Measurements from ENCODE around the gene RALGDS.
"Not testable (repeated sequence)": the region's sequence is repeated elsewhere in the genome, so short reads cannot be mapped to it uniquely, and the experiment has no call there.

Gene RALGDS

GRCh38 chr9:133090187-133090586 is 30.9 kb downstream of the RALGDS start:
- no peak overlapping the region for H2AFZ ChIP-seq (ENCODE audit: low read length, unreplicated experiment)
- no peaks in the 10 kb centered on the region for H3K4me1 ChIP-seq (ENCODE audit: control insufficient read depth, insufficient read depth, low read length, unreplicated experiment)
- no peaks in the 10 kb centered on the region for H3K36me3 ChIP-seq (ENCODE audit: insufficient read depth, low read length)
- H3K79me2 ChIP-seq (ENCODE audit: control insufficient read depth, insufficient read depth, low read length, unreplicated experiment) = no peaks in the 10 kb centered on the region
- H3K27me3 ChIP-seq (ENCODE audit: insufficient read depth, low read length) = no peaks in the 10 kb centered on the region
- H3K27ac ChIP-seq (ENCODE audit: low read depth, low read length) = no peak overlapping the region
- no peak overlapping the region for H3K4me3 ChIP-seq (ENCODE audit: low read depth, low read length)

- H3K4me1 ChIP-seq (ENCODE audit: control insufficient read depth, insufficient read depth, low read length, unreplicated experiment) = no peaks in the 10 kb centered on the region
- H2AFZ ChIP-seq (ENCODE audit: low read length, unreplicated experiment) = no peak overlapping the region
- H3K27me3 ChIP-seq (ENCODE audit: insufficient read depth, low read length) = no peaks in the 10 kb centered on the region
- no peaks in the 10 kb centered on the region for H3K36me3 ChIP-seq (ENCODE audit: insufficient read depth, low read length)
- no peak overlapping the region for H3K27ac ChIP-seq (ENCODE audit: low read depth, low read length)
- H3K4me3 ChIP-seq (ENCODE audit: low read depth, low read length) = no peak overlapping the region
- no peaks in the 10 kb centered on the region for H3K79me2 ChIP-seq (ENCODE audit: control insufficient read depth, insufficient read depth, low read length, unreplicated experiment)
Measured at GRCh38 chr9:133089271-133089671, 31.8 kb downstream of the RALGDS start.

- no peaks in the 10 kb centered on the region for H3K79me2 ChIP-seq (ENCODE audit: control insufficient read depth, insufficient read depth, low read length, unreplicated experiment)
- H3K27me3 ChIP-seq (ENCODE audit: insufficient read depth, low read length) = no peaks in the 10 kb centered on the region
- H3K4me3 ChIP-seq (ENCODE audit: low read depth, low read length) = no peak overlapping the region
- H3K36me3 ChIP-seq (ENCODE audit: insufficient read depth, low read length) = no peaks in the 10 kb centered on the region
- no peak overlapping the region for H3K27ac ChIP-seq (ENCODE audit: low read depth, low read length)
- no peak overlapping the region for H2AFZ ChIP-seq (ENCODE audit: low read length, unreplicated experiment)
- no peaks in the 10 kb centered on the region for H3K4me1 ChIP-seq (ENCODE audit: control insufficient read depth, insufficient read depth, low read length, unreplicated experiment)
Measured at GRCh38 chr9:133088756-133089155, 32.3 kb downstream of the RALGDS start.

GRCh38 chr9:133088146-133088750 is 32.8 kb downstream of the RALGDS start:
- Histone ChIP-seq H3K36me3 (ENCODE audit: insufficient read depth, low read length) (no peaks in the 10 kb centered on the region), H3K27me3 (ENCODE audit: insufficient read depth, low read length) (no peaks in the 10 kb centered on the region), H3K79me2 (ENCODE audit: control insufficient read depth, insufficient read depth, low read length, unreplicated experiment) (no peaks in the 10 kb centered on the region), H3K4me1 (ENCODE audit: control insufficient read depth, insufficient read depth, low read length, unreplicated experiment) (no peaks in the 10 kb centered on the region), H3K4me3 (ENCODE audit: low read depth, low read length) (no peak overlapping the region), H3K27ac (ENCODE audit: low read depth, low read length) (no peak overlapping the region), H2AFZ (ENCODE audit: low read length, unreplicated experiment) (no peak overlapping the region)

GRCh38 chr9:133087429-133088145 is 33.5 kb downstream of the RALGDS start:
- Histone ChIP-seq H3K79me2 (ENCODE audit: control insufficient read depth, insufficient read depth, low read length, unreplicated experiment) (no peaks in the 10 kb centered on the region), H3K36me3 (ENCODE audit: insufficient read depth, low read length) (no peaks in the 10 kb centered on the region), H3K27ac (ENCODE audit: low read depth, low read length) (no peak overlapping the region), H3K4me3 (ENCODE audit: low read depth, low read length) (no peak overlapping the region), H3K27me3 (ENCODE audit: insufficient read depth, low read length) (no peaks in the 10 kb centered on the region), H2AFZ (ENCODE audit: low read length, unreplicated experiment) (no peak overlapping the region), H3K4me1 (ENCODE audit: control insufficient read depth, insufficient read depth, low read length, unreplicated experiment) (no peaks in the 10 kb centered on the region)

GRCh38 chr9:133086894-133087293 is 34.1 kb downstream of the RALGDS start:
- no peak overlapping the region for H3K27ac ChIP-seq (ENCODE audit: low read depth, low read length)

GRCh38 chr9:133086212-133086860 is 34.7 kb downstream of the RALGDS start:
- H3K4me1 ChIP-seq (ENCODE audit: control insufficient read depth, insufficient read depth, low read length, unreplicated experiment); H3K79me2 ChIP-seq (ENCODE audit: control insufficient read depth, insufficient read depth, low read length, unreplicated experiment); H3K27ac ChIP-seq (ENCODE audit: low read depth, low read length); H3K4me3 ChIP-seq (ENCODE audit: low read depth, low read length); H3K36me3 ChIP-seq (ENCODE audit: insufficient read depth, low read length); H2AFZ ChIP-seq (ENCODE audit: low read length, unreplicated experiment); H3K27me3 ChIP-seq (ENCODE audit: insufficient read depth, low read length): not testable (repeated sequence)

More at GRCh38 chr9:133086894-133087293, 34.1 kb downstream of the RALGDS start:
- Histone ChIP-seq H2AFZ (ENCODE audit: low read length, unreplicated experiment) (no peak overlapping the region), H3K4me1 (ENCODE audit: control insufficient read depth, insufficient read depth, low read length, unreplicated experiment) (no peaks in the 10 kb centered on the region), H3K27me3 (ENCODE audit: insufficient read depth, low read length) (no peaks in the 10 kb centered on the region), H3K36me3 (ENCODE audit: insufficient read depth, low read length) (no peaks in the 10 kb centered on the region), H3K79me2 (ENCODE audit: control insufficient read depth, insufficient read depth, low read length, unreplicated experiment) (no peaks in the 10 kb centered on the region), H3K4me3 (ENCODE audit: low read depth, low read length) (no peak overlapping the region)

- not testable (repeated sequence) for H3K79me2 ChIP-seq (ENCODE audit: control insufficient read depth, insufficient read depth, low read length, unreplicated experiment); H3K27me3 ChIP-seq (ENCODE audit: insufficient read depth, low read length); H3K4me1 ChIP-seq (ENCODE audit: control insufficient read depth, insufficient read depth, low read length, unreplicated experiment); H3K4me3 ChIP-seq (ENCODE audit: low read depth, low read length); H3K27ac ChIP-seq (ENCODE audit: low read depth, low read length); H2AFZ ChIP-seq (ENCODE audit: low read length, unreplicated experiment); H3K36me3 ChIP-seq (ENCODE audit: insufficient read depth, low read length)
Measured at GRCh38 chr9:133083688-133084087, 37.4 kb downstream of the RALGDS start.

GRCh38 chr9:133081957-133082644 is 38.9 kb downstream of the RALGDS start:
- not testable (repeated sequence) for H3K4me3 ChIP-seq (ENCODE audit: low read depth, low read length); H3K4me1 ChIP-seq (ENCODE audit: control insufficient read depth, insufficient read depth, low read length, unreplicated experiment); H3K36me3 ChIP-seq (ENCODE audit: insufficient read depth, low read length); H3K79me2 ChIP-seq (ENCODE audit: control insufficient read depth, insufficient read depth, low read length, unreplicated experiment); H3K27ac ChIP-seq (ENCODE audit: low read depth, low read length); H3K27me3 ChIP-seq (ENCODE audit: insufficient read depth, low read length); H2AFZ ChIP-seq (ENCODE audit: low read length, unreplicated experiment)

GRCh38 chr9:133080786-133081779 is 40.0 kb downstream of the RALGDS start:
- H3K27ac ChIP-seq (ENCODE audit: low read depth, low read length); H3K4me3 ChIP-seq (ENCODE audit: low read depth, low read length); H3K36me3 ChIP-seq (ENCODE audit: insufficient read depth, low read length); H2AFZ ChIP-seq (ENCODE audit: low read length, unreplicated experiment); H3K79me2 ChIP-seq (ENCODE audit: control insufficient read depth, insufficient read depth, low read length, unreplicated experiment); H3K27me3 ChIP-seq (ENCODE audit: insufficient read depth, low read length): not testable (repeated sequence)
- peaks cover 10% of the 10 kb centered on the region for H3K4me1 ChIP-seq (ENCODE audit: control insufficient read depth, insufficient read depth, low read length, unreplicated experiment)

Measured in ACC112 (cell line).